ENCODE results near the gene GJA8.
"Not testable (repeated sequence)": the region's sequence is repeated elsewhere in the genome, so short reads cannot be mapped to it uniquely, and the experiment has no call there.

GJA8 gene

DNA sequence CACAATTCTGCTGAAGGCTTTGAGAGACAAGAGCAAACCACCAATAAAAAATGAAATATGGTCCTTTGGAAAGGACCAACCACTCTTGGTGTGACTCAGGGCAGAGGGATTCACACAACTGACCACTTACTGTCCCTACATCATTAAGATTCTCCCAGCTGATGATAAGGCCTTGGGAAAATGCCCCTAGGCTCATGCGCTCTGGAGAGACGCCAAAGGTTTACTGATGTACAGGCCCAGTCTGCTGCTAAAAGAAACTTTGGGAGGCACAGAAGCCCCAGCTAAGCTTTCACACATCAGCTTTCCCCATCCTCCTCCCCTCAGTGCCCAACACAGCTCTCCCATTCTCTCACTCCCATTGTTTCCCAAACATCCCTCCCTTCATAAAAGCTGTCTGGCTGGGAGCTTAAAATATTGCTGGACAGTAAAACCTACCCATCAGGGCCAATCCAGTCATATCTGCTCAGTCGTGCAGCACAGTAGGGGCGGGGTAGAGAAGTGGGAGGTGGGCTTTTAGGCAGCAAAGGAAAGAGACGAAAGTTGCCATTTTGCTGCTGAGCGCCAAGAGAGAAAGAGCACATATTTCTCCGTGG is at the start of gene GJA8:
Gene GJA8 (plus strand): TSS at position 543 of the 593 bp plus-strand sequence. CDS start 5,161 bp downstream, outside the sequence.
- DNase-seq, result no peak

DNA sequence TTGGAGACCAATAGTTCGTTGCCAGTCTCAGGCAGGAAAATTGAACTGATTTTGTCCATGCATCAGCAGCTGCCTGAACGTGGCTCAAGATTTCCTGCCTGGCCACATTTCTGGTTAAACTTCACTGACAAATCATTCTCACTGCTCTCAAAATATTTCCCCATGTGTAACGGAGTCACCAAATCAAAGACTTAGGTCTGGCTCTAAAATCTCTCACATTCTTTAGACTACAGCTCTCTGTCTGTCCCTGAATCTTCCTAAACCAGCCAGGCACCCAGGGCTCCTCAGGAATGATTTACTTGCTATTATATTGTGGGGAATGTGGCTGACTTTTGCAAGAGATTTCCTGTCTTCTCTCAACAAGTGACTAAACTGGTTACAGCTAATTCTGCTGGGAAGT is 49.2 kb upstream of the GJA8 start:
- no peak for DNase-seq

DNA sequence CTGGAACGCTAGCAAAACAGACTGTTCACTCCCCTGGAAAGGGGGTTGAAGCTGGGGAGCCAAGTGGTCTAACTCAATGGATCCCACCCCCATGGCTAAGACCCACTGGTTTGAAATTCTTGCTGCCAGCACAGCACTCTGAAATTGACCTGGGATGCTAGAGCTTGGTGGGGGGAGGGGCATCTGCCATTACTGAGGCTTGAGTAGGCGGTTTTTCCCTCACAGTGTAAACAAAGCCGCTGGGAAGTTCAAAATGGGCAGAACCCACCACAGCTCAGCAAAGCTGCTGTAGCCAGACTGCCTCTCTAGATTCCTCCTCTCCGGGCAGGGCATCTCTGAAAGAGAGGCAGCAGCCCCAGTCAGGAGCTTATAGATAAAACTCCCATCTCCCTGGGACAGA is 47.6 kb upstream of the GJA8 start:
- not testable (repeated sequence) for DNase-seq

DNA sequence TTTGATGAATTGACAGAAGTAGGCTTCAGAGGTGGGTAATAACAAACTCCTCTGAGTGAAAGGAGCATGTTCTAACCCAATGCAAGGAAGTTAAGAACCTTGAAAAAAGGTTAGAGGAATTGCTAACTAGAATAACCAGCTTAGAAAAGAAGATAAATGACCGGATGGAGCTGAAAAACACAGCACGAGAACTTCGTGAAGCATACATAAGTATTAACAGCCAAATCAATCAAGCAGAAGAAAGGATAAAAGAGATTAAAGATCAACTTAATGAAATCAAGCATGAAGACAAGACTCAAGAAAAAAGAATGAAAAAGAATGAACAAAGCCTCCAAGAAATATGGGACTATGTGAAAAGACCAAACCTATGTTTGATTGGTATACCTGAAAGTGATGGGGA is 46.6 kb upstream of the GJA8 start:
- not testable (repeated sequence) for DNase-seq

DNA sequence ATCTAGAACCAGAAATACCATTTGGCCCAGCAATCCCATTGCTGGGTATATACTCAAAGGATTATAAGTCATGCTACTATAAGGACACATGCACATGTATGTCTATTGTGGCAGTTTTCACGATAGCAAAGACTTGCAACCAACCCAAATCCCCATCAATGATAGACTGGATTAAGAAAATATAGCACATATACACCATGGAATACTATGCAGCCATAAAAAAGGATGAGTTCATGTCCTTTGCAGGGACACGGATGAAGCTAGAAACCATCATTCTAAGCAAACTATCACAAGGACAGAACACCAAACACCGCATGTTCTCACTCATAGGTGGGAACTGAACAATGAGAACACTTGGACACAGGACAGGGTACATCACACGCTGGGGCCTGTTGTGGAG is 35.4 kb upstream of the GJA8 start:
- not testable (repeated sequence) for DNase-seq

DNA sequence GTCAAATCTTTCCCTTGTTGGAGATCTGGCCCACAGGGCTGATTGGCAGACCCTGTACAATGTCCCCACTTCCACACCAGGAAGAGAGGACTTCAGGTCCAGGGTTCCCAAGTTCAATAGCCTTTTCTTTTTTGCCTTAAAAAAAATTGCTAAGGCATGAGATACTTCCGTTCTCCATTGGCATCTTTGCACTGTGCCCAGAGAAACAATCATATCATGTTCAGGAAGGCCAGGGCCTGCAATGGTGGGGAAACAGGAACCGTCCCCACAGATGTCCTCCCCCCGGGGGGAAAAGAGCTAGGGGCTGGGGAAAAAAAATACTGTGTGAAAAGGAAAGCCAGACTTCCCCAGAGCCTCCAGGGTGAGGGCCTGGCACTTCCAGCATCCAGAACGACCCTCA is 24.6 kb upstream of the GJA8 start:
- no peak for DNase-seq

DNA sequence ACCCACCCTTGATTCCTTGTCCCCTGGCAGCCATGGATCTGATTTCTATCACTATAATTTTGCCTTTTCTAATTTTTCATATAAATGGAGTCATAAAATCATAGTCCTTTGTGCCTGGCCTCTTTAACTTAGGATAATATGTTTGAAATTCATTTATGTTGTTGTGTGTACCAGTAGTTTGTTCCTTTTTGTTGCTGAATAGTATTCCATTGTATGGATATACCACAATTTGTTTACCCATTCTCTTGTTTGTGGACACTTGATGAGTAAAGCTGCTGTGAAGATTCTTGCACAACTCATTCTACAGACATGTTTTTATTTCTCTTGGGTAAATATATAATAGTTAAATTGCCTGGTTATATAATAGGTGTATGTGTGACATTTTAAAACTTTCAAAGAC is 22.7 kb upstream of the GJA8 start:
- no peak for DNase-seq

DNA sequence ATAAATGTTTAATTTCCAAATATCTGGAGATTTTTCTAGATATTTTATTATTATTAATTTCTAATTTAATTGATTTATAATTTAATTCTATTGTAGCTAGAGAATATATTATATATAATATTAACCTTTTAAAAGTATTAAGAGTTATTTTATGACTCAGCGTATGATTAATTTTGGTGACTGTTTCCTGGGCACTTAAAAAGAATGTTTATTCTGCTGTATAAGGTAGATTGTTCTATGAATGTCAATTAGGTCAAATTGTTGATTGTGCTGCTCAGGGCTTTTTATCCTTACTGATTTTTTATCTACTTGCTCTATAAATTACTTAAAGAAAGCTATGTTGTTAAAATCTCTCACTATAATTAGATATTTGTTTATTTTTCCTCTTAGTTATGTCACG is 20.1 kb upstream of the GJA8 start:
- no peak for DNase-seq

DNA sequence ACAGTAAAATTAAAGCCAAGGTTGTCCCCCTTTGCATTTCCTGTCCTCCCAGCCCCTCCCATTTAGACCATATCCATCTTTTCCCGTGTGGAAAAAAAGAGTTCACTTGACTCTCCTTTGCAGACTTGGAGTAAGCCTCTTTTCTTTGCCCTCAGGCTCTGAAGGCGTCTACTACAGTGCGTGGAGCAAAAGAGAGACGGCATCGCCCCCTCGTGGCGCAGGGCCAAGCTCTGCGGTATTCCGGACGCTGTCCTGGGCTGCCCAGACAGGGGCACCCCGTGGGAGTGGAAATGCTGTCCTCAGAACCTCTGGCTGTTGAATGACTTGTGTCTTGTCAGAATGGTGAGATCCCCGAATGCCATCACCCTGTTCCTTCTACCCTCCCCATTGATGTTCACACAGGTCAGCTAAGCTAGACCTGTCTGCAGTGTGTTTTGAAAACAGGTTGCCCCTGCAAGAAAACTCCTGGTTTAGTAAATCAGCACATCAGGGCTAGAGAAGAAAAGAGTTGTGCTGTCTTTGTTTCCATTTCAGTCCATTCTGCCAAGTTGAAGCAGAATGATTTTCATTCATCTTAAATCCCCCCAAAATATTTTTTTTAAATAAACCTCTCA is 12.3 kb upstream of the GJA8 start:
- DNase-seq, result peak; percentile 70

DNA sequence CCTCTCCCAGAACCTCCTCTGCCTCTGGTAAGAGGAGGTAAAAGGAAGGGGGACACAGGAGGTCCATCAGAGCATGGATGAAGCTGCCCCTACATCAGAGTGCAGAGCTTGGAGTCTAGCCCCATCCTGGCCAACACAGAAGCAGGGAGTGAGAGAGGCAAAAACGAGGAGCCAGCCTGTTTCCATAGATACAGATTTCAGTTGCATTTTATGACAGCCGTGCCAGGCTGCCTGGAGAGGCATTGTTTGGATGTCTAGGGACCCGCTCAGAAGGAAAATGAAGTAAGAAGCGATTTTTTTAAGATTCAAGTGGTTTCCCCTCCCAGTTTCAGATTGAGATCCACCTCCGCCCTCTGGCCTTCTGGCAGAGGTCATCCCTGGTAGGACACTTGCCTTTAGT is 11.5 kb upstream of the GJA8 start:
- no peak for DNase-seq

DNA sequence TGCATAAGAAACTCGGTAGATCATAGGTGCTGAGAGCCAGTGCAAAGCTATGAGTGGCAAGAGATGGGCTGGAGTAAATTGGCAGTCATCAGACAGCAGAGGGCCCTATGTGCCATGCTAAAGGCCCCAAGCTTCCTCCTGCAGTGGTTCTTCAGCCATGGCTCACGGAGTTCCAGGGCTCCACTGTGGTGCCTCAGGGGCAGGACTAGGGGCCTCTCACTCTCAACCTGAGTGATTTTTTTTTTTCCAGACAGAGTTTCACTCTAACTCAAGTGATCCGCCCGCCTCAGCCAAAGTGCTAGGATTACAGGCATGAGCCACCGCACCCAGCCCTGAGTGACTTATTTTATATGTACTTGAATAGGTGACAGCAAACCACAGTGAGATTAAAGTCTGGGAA is 10.4 kb upstream of the GJA8 start:
- DNase-seq, result no peak

DNA sequence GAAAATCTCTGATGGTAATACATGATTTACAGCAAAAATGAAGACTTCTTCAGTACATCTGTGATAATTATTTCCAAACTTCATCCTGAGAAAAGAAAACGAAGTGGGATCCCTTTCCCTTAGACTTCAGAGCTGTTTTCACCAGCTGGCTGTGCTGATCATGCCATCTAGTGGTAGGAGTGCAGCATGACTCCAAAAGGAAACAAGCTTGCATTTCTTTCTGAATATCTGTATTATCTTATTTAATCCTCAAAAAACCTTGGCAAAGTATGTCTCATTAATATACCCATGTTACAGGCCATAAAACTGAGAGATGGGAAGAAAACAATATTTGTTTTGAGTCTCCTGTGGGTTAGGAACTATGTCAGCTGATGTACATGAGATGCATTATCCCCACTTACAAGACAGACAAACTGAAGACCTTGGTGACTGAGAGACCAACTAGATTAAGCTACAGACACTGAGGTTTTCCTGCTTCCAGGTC is 9.8 kb upstream of the GJA8 start:
- DNase-seq, result peak; percentile 45

DNA sequence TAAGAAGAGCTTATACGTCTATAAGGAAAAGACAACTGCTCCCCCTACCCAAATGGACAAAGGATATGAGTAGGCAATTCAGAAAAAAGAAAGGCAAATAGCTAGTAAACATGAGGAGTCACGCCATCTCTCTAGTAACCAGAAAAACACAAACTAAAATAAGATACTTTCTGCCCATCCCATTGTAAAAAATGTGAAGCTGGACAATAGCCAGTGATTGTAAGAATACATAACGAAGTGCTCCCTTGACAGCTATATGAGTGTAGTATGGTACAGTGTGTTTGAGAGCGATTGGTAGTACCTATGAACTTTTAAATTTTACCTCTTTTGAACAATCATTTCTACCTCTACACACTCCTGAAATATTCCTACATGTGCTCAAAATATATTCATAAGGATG is 7.5 kb upstream of the GJA8 start:
- no peak for DNase-seq

DNA sequence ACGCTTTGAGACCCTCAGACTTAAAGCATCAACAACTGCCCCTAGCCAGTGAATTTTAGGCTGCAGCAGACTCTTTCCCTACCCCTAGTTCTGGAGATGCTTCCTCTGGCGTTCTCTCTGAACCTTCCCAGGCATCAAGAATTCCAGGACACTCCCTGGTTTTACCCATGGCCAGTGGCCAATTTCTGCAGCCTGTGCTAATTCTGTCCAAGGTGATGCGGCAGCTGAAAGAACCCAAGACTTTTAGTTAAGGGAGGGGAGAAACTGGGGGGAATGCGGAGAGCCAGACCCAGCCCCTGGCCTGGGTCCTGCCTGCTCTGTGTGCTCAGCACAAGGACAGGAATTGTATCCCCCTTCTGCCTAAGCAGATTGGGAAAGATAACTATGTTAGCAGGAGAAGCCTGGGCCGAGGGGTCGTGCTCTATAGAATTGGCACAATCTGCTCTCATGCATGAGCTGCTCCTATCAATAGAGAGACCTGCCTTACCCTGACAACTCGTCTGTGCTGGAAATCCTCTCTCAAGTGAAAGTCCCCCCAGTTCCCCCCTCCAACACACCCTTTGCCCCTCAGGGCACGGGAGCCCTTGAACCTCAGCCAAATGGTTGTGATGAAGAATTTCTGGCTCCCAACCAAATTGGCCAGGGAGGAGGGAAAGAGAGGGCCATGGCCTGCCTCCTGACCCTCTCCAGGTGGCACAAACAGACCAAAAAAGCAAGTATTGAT is 5.4 kb upstream of the GJA8 start:
- no peak for DNase-seq

DNA sequence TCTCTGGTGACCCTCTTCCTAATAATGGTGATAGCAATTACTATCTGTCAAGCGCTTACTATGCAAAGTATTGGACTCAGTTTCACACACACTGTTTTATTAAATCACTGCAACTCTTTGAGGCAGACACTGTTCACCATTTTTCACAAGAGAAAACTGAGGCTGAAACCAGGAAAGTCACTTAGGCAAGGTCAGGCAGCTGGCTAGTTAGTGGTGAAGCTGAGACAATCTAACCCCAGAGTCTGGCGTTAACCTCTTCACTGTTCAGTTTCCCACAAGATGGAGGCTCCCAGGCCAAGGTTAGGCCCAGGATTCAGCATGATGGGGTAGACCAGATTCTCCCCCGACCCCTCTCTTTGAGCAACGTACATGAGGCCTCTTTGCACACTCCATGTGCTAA is 4.8 kb upstream of the GJA8 start:
- no peak for DNase-seq

DNA sequence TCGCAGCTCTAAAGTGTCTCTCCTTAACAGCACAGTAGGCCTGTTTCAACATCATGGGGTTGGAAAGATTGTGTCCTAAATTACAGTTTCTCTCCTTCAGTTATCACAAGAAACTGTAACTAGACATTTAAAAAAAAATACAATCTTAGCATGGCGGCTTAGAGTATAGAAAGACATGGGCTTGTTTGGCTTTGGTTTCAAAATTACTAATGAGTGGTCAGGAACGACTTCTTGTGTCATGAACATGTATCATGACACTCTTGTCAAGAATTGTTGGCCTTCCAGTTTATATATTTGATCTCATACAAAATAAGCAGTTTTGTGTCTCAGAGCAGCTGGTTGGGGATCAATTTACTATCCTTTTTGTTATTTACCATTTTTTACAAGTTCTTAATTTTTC is 2.1 kb downstream of the GJA8 start:
- no peak for DNase-seq

DNA sequence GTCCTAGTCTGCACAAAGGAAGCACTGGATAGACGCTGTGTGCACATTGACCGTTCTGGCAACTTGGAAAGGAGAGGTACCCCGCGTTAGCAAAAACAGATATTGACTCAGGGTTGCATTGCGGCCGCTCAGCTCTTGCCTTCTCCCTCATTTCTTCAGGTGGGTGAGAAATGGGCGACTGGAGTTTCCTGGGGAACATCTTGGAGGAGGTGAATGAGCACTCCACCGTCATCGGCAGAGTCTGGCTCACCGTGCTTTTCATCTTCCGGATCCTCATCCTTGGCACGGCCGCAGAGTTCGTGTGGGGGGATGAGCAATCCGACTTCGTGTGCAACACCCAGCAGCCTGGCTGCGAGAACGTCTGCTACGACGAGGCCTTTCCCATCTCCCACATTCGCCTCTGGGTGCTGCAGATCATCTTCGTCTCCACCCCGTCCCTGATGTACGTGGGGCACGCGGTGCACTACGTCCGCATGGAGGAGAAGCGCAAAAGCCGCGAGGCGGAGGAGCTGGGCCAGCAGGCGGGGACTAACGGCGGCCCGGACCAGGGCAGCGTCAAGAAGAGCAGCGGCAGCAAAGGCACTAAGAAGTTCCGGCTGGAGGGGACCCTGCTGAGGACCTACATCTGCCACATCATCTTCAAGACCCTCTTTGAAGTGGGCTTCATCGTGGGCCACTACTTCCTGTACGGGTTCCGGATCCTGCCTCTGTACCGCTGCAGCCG is 5.4 kb downstream of the GJA8 start:
- DNase-seq, result no peak

DNA sequence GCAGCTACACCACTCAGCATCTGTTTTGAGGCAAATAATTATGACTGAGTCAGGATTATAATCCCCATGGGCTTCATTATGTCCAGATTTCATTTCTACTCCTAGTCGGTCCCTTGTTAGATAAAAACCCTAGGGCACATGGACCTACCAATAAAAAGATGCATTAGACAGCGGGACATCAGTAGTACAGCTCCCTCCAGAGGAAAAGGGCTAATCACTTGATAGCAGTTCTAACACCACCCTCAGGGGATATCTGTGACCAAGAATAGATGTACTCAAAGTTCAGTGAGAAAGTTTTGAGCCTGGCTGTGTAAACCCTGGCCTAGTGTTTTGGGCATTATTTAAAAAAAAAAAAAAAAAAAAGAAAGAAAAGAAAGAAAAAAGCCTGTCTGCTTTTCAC is 10.0 kb downstream of the GJA8 start:
- DNase-seq, result no peak

DNA sequence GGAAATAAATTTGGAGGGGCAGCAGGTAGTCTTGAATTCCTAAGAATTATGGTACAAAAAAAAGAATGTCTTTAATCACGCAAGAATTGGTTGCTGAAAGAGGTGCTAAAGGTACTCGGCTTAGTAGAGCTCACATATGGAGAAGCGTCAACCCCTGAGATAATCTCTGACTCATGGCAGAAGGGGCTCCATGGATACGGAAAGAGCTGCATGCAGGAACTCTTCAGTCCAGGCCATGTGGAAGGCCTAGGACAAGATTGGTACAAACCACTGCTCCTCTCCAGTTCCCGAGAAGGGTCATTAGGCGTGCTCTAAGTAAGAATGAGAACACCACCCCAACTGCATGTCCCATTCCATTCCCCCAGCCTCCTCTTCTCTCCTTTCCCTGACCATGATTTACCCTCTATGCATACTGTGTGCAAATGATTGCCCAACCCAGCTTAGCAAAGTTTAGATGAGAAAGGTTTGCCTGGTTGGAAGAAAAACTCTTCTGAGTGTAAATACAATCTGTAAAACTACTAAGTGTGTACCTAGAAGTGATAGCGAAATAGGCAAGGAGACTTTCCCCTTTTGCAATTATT is 10.9 kb downstream of the GJA8 start:
- no peak for DNase-seq

DNA sequence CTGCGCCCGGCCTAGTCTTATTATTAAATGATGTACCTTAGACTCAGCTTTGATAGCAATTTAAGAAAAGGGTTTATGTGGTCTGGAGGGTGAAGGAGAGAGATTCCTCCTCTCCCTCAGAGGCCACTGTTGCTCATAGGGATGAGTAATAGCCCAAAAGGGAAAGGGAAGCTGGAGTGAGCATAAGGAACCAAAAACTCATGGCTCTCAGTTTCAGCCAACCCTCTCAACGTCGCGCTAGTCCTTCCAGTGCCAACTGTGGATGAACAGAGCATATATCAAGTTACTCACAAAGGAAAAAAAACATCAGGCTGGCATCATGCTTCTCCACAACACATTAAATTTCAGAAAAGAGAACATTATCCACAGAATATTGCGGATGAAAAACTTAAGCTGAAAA is 17.3 kb downstream of the GJA8 start:
- DNase-seq, result no peak

DNA sequence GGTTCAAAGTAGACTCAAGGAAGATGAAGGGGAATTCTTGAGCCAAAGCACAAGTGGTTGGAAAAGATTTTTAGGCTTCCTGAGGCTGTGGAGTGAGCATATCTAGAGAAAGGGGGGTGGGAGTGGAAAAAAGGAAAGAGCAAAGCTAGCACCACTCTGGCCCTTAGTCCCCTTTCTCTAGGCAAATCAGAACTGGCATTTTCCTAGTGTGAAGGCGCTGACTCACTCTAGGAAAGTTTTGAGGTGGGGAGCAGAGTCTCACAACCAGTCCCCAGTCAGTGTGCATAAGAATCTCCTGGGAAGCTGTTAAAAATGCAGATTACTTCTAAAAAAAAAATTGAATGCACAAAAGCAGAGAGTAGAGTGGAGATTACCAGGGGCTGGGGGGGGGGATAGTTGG is 22.2 kb downstream of the GJA8 start:
- DNase-seq, result no peak

DNA sequence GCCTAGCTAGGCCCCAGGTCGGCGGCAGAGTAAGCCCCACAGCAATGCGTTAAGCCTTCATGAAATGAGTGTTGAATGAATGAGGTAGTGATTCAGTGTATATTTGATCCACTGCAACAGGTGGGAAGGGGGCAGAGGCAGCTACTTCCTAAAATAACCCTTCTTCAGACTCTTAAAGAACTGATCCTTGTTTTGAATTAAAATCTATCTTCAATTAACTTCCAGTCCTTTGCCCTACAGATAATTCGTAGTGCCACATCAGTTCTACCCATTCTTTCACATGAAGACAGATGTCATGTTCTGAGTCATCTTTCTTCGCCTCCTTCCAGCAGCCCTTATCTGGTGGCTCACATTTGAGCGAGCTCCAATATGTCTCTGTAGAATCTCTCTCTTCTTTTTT is 24.6 kb downstream of the GJA8 start:
- DNase-seq, result not testable (repeated sequence)

DNA sequence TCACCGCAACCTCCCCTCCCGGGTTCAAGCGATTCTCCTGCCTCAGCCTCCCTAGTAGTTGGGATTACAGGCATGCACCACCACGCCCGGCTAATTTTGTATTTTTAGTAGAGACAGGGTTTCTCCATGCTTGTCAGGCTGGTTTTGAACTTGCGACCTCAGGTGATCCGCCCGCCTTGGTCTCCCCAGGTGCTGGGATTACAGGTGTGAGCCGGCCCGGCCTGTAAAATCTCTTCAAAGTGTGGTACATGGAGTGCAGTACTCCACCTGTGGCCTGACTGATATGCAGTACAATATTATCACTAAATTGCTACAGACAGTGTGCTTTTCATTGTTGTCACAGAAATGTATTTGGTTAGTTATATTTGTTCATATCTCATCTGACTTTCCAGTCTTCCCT is 25.1 kb downstream of the GJA8 start:
- not testable (repeated sequence) for DNase-seq

Data from CD4-positive, alpha-beta T cell treated with Interleukin-17A for 4 hours (primary cell).